ENCODE measurements around the gene NPAS3.

DNA sequence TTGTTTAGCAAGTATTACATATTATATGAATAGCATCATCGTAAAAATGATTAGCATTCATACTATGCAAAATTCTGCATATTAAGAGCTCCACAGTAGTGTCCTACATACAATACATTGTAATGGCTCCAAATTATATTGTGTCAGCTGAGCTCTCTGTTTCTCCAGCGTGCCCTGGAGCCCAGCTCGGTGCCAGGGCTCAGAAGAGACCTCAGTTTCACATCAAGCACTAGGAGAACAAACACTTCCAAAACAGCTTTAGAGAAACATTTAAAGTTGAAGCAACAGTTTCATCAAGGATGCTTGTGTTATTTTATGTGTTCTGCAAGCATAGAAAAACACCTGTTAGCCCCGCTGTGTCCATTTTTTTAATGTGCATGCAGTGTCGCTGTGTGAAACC, 555.3 kb downstream of the NPAS3 start:
- TF ChIP-seq, protein P1, sequence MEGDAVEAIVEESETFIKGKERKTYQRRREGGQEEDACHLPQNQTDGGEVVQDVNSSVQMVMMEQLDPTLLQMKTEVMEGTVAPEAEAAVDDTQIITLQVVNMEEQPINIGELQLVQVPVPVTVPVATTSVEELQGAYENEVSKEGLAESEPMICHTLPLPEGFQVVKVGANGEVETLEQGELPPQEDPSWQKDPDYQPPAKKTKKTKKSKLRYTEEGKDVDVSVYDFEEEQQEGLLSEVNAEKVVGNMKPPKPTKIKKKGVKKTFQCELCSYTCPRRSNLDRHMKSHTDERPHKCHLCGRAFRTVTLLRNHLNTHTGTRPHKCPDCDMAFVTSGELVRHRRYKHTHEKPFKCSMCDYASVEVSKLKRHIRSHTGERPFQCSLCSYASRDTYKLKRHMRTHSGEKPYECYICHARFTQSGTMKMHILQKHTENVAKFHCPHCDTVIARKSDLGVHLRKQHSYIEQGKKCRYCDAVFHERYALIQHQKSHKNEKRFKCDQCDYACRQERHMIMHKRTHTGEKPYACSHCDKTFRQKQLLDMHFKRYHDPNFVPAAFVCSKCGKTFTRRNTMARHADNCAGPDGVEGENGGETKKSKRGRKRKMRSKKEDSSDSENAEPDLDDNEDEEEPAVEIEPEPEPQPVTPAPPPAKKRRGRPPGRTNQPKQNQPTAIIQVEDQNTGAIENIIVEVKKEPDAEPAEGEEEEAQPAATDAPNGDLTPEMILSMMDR (IDR thresholded peaks at IDR 0.05 in 8 of 11, conservative IDR thresholded peaks at IDR 0.05 in 3 of 11), result no peak
- TF ChIP-seq POLR2A (IDR thresholded peaks at IDR 0.05) (no peak), POLR2AphosphoS5 (IDR thresholded peaks at IDR 0.05) (no peak)
